ENCODE results near the gene ZC3H18.

GRCh38 chr16:88665148-88665547 is 94.9 kb downstream of the ZC3H18 start:
- TF ChIP-seq CTCF (IDR thresholded peaks at IDR 0.05; ENCODE audit: low read length), result no peak
- TF ChIP-seq EZH2 (optimal IDR thresholded peaks at IDR 0.05; ENCODE audit: low read depth, low read length), result no peak
- TF ChIP-seq EZH2phosphoT487 (IDR thresholded peaks at IDR 0.05; ENCODE audit: low read length), result no peak

Measured in MM.1S (cell line).